NT2/D1 (cell line): ENCODE results near the gene TNFRSF1B.

Experiments used
- SUZ12 ChIP-seq: IDR thresholded peaks from 2 replicates; pipeline ENCODE4 v1.6.1; 2011; ENCODE audit not compliant: insufficient read length, insufficient read depth; ENCODE audit errors: extremely low read depth
- YY1 ChIP-seq: IDR thresholded peaks from 2 replicates; pipeline ENCODE4 v1.6.1; 2011; ENCODE audit not compliant: insufficient read length, insufficient read depth

DNA sequence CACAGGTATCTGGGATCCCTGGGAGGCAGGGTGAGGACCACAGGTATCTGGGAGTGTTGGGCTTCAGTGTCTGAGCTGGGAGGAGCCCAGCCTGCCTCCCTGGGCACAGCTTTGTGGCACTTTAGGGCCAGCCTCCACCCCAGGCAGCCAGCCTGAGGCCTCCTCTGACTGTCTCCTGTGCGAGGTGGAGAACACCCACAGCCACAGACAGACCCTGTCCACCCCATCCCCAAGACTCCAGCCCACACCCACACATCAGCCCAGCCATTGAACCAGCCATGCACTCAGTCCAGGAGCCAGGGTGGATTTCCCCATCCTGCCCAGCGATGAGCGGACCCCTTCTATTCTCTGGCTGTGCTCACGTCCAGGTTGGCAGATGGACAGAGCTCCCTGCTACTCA, 21.8 kb upstream of the TNFRSF1B start:
- TF ChIP-seq SUZ12: no peak
- no peak for TF ChIP-seq YY1
